Inferior parietal cortex (tissue), 1 donor: ENCODE measurements around the gene TCFL5.

Experiments used
- DNase-seq: peaks from one replicate; pipeline ENCODE4 v3.0.0-alpha.2; 2016; ENCODE audit errors: extremely low spot score

TCFL5 gene

GRCh38 chr20:62896526-62896925 lies 34.9 kb upstream of the TCFL5 start:
- no peak for DNase-seq

GRCh38 chr20:62895539-62895938 lies 33.9 kb upstream of the TCFL5 start:
- DNase-seq, result no peak

- DNase-seq, result no peak
Observed at GRCh38 chr20:62894261-62894660, 32.6 kb upstream of the TCFL5 start.

- DNase-seq, result no peak
Observed at GRCh38 chr20:62893700-62894099, 32.1 kb upstream of the TCFL5 start.

- DNase-seq, result no peak
Observed at GRCh38 chr20:62892348-62893304, 31.0 kb upstream of the TCFL5 start.

GRCh38 chr20:62891111-62891510 lies 29.5 kb upstream of the TCFL5 start:
- no peak for DNase-seq

GRCh38 chr20:62890444-62890843 lies 28.8 kb upstream of the TCFL5 start:
- DNase-seq, result no peak

GRCh38 chr20:62889871-62890270 lies 28.2 kb upstream of the TCFL5 start:
- no peak for DNase-seq

GRCh38 chr20:62889411-62889810 lies 27.8 kb upstream of the TCFL5 start:
- no peak for DNase-seq

GRCh38 chr20:62888910-62889309 lies 27.3 kb upstream of the TCFL5 start:
- DNase-seq, result no peak

GRCh38 chr20:62888406-62888805 lies 26.8 kb upstream of the TCFL5 start:
- DNase-seq, result no peak

GRCh38 chr20:62887860-62888239 lies 26.2 kb upstream of the TCFL5 start:
- DNase-seq, result no peak

- DNase-seq, result no peak
Observed at GRCh38 chr20:62887152-62887859, 25.7 kb upstream of the TCFL5 start.

- DNase-seq, result no peak
Observed at GRCh38 chr20:62886709-62887058, 25.1 kb upstream of the TCFL5 start.

GRCh38 chr20:62885896-62886708 lies 24.5 kb upstream of the TCFL5 start:
- no peak for DNase-seq

- DNase-seq, result no peak
Observed at GRCh38 chr20:62885046-62885895, 23.6 kb upstream of the TCFL5 start.

GRCh38 chr20:62884556-62884955 lies 22.9 kb upstream of the TCFL5 start:
- DNase-seq, result no peak

- DNase-seq, result no peak
Observed at GRCh38 chr20:62882426-62882825, 20.8 kb upstream of the TCFL5 start.

GRCh38 chr20:62881662-62882395 lies 20.2 kb upstream of the TCFL5 start:
- no peak for DNase-seq

GRCh38 chr20:62880935-62881661 lies 19.5 kb upstream of the TCFL5 start:
- DNase-seq, result no peak
